GM12878 (cell line): ENCODE data around the gene CKS1B. TPM values are rescaled to one million over a fixed set of nuclear protein-coding genes. Genes with fewer than 3 reads are reported as not detected.

Experiments
- BACH1 ChIP-seq: fragments of 450-650 bp; IDR thresholded peaks from 2 replicates; pipeline ENCODE4 v1.6.1; 2017; ENCODE audit warnings: mild to moderate bottlenecking, borderline replicate concordance
- EGR1 ChIP-seq, 2 experiments: IDR thresholded peaks; 1 replicate in 1 of 2; 2 replicates in 1 of 2; pipeline ENCODE4 v1.6.1; 2011 to 2012; ENCODE audit warnings: low read depth in 2 of 2, low read length in 2 of 2, borderline replicate concordance in 1 of 2, mild to moderate bottlenecking in 1 of 2, moderate library complexity in 1 of 2
- GABPA ChIP-seq: IDR thresholded peaks from 2 replicates; pipeline ENCODE4 v1.6.1; 2014; ENCODE audit warnings: antibody characterized with exemption, low read depth, mild to moderate bottlenecking, inconsistent platforms
- HCFC1 ChIP-seq: fragments of 150-350 bp; IDR thresholded peaks from 2 replicates; pipeline ENCODE4 v1.6.1; 2014; ENCODE audit warnings: low read length
- HDAC2 ChIP-seq: fragments of 200-600 bp; sonication (generic); IDR thresholded peaks from 2 replicates; pipeline ENCODE4 v1.6.1; 2017
- NFIC ChIP-seq: IDR thresholded peaks from 2 replicates; pipeline ENCODE4 v1.6.1; 2012; ENCODE audit warnings: low read depth, mild to moderate bottlenecking, inconsistent platforms, low read length, moderate library complexity
- NFYA ChIP-seq: IDR thresholded peaks from 2 replicates; pipeline ENCODE4 v1.6.1; 2011; ENCODE audit warnings: low read depth, mild to moderate bottlenecking, low read length, improper control_type of control experiment, borderline replicate concordance
- NR2F1 ChIP-seq: fragments of 450-650 bp; conservative IDR thresholded peaks from 2 replicates; pipeline ENCODE4 v1.6.1; 2017; ENCODE audit warnings: mild to moderate bottlenecking
- PAX8 ChIP-seq: fragments of 450-650 bp; IDR thresholded peaks from 2 replicates; pipeline ENCODE4 v1.6.1; 2017; ENCODE audit warnings: mild to moderate bottlenecking, moderate library complexity
- PML ChIP-seq: IDR thresholded peaks from 2 replicates; pipeline ENCODE4 v1.6.1; 2012; ENCODE audit warnings: low read length, inconsistent platforms
- RB1 ChIP-seq: fragments of 450-650 bp; formaldehyde crosslinking; IDR thresholded peaks from 2 replicates; pipeline ENCODE4 v1.6.1; 2017; ENCODE audit warnings: mild to moderate bottlenecking, borderline replicate concordance
- SIN3A ChIP-seq: IDR thresholded peaks from 2 replicates; pipeline ENCODE4 v1.6.1; 2012; ENCODE audit warnings: low read depth, low read length, improper control_type of control experiment
- SP1 ChIP-seq: IDR thresholded peaks from one replicate; pipeline ENCODE4 v1.6.1; 2011; ENCODE audit warnings: low read depth, low read length
- SUPT20H ChIP-seq: IDR thresholded peaks from 2 replicates; pipeline ENCODE4 v1.6.1; 2011; ENCODE audit warnings: low read depth, mild to moderate bottlenecking, low read length, moderate library complexity, borderline replicate concordance; ENCODE audit not compliant: control insufficient read depth
- SUZ12 ChIP-seq: fragments of 200-600 bp; sonication (generic); IDR thresholded peaks from one replicate; pipeline ENCODE4 v1.6.1; 2018; ENCODE audit warnings: antibody characterized with exemption, mild to moderate bottlenecking; ENCODE audit not compliant: unreplicated experiment
- polyA plus RNA-seq, 11 experiments: library from polyadenylated mRNA; depleted of rRNA in 4 of 11; unstranded in 6 of 11; stranded (reverse) in 5 of 11; fragments of >200 nt; fragmentation: Nextera tagmentation in 4 of 11; fragmentation: Illumina TruSeq in 1 of 11; extraction: Ambion mirVana in 4 of 11; extraction: Trizol in 1 of 11; gene quantifications; 1 replicate in 1 of 11; 2 replicates in 10 of 11; pipeline versions ENCODE4 v1.2.1 to v1.2.3, GENCODE V29; 2011 to 2016; ENCODE audit warnings: inconsistent platforms in 2 of 11, missing spikeins in 2 of 11, low read depth in 1 of 11
- total RNA-seq, 4 experiments: library from RNA; depleted of rRNA in 3 of 4; stranded (reverse); fragments of >200 nt in 3 of 4; fragmentation: Illumina TruSeq in 1 of 4; extraction: Trizol in 1 of 4; gene quantifications; 2 replicates each; pipeline versions ENCODE4 v1.2.1 to v1.2.3, GENCODE V29; 2013 to 2021
- TF ChIP-seq, protein P1 (sequence below): fragments of 450-650 bp; IDR thresholded peaks from 2 replicates; pipeline ENCODE4 v1.6.1; 2017; ENCODE audit warnings: antibody characterized with exemption, mild to moderate bottlenecking, moderate library complexity
- TF ChIP-seq, protein P2 (sequence below): fragments of 450-650 bp; IDR thresholded peaks from 2 replicates; pipeline ENCODE4 v1.6.1; 2014; ENCODE audit warnings: mild to moderate bottlenecking
- TF ChIP-seq, protein P3 (sequence below): fragments of 450-650 bp; IDR thresholded peaks from 2 replicates; pipeline ENCODE4 v1.6.1; 2017; ENCODE audit warnings: mild to moderate bottlenecking, low read depth, inconsistent platforms; ENCODE audit not compliant: poor library complexity, severe bottlenecking
- TF ChIP-seq, protein P4 (sequence below): fragments of 450-650 bp; conservative IDR thresholded peaks from 2 replicates; pipeline ENCODE4 v1.6.1; 2017; ENCODE audit warnings: mild to moderate bottlenecking, moderate library complexity
- TF ChIP-seq, protein P5 (sequence below): fragments of 450-650 bp; IDR thresholded peaks from 2 replicates; pipeline ENCODE4 v1.6.1; 2016; ENCODE audit warnings: mild to moderate bottlenecking
- TF ChIP-seq, protein P6 (sequence below): IDR thresholded peaks from 2 replicates; pipeline ENCODE4 v1.6.1; 2012; ENCODE audit warnings: low read depth, low read length, improper control_type of control experiment

CKS1B gene
- total and polyA plus RNA-seq, 10 of the 15 experiments (the other 5 are each of a cell fraction or from before 2014, with no cell fraction given): 125 to 608 (median 364) TPM

DNA sequence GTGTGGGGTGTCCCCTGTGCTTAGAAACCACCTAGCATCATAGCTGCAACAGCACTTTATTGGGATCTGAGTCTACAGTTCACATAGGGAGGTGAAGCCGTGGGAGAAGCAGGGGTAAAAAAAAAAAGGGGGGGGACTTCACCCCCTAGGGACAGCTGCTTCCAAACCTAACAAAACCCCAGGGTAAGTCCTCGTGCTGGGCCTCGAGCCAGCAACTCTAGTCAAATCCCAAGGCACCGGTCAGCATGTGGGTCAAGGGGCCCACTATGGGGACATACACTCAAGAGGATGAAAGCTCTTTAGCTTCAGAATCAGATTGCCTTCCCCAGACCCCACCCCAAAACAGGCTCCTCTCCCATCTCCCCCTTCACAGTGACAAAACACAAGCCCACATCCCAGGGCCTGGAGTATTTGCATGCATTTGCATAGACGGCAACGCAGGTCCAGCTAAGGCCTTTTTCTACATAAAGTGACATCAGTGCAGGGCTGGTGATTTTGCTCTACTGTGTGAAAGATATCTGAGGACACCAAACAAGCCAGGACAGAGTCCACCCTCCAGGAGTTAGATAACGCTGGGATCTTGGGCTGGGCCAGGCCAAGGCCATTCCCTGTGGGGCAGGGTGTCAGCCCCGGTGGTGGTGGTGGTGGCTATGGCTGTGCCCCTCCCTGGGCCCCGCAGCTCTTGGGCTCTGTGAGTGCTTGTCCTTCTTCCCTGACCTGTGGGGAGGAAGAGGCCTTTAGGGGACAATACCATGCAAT, 29.9 kb upstream of the CKS1B start (continued):
- TF ChIP-seq, protein P1, sequence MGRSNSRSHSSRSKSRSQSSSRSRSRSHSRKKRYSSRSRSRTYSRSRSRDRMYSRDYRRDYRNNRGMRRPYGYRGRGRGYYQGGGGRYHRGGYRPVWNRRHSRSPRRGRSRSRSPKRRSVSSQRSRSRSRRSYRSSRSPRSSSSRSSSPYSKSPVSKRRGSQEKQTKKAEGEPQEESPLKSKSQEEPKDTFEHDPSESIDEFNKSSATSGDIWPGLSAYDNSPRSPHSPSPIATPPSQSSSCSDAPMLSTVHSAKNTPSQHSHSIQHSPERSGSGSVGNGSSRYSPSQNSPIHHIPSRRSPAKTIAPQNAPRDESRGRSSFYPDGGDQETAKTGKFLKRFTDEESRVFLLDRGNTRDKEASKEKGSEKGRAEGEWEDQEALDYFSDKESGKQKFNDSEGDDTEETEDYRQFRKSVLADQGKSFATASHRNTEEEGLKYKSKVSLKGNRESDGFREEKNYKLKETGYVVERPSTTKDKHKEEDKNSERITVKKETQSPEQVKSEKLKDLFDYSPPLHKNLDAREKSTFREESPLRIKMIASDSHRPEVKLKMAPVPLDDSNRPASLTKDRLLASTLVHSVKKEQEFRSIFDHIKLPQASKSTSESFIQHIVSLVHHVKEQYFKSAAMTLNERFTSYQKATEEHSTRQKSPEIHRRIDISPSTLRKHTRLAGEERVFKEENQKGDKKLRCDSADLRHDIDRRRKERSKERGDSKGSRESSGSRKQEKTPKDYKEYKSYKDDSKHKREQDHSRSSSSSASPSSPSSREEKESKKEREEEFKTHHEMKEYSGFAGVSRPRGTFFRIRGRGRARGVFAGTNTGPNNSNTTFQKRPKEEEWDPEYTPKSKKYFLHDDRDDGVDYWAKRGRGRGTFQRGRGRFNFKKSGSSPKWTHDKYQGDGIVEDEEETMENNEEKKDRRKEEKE: no peak
- TF ChIP-seq SP1 (no peak), PAX8 (no peak), SIN3A (no peak), GABPA (no peak), PML (no peak), HCFC1 (no peak), NFIC (no peak), BACH1 (no peak), HDAC2 (no peak), NR2F1 (no peak), SUZ12 (no peak), EGR1 (IDR thresholded peaks at IDR 0.05; ENCODE audit: borderline replicate concordance in 1 of 2, low read depth in 2 of 2, low read length in 2 of 2) (no peak), NFYA (no peak), RB1 (no peak), SUPT20H (no peak)
- TF ChIP-seq, protein P2, sequence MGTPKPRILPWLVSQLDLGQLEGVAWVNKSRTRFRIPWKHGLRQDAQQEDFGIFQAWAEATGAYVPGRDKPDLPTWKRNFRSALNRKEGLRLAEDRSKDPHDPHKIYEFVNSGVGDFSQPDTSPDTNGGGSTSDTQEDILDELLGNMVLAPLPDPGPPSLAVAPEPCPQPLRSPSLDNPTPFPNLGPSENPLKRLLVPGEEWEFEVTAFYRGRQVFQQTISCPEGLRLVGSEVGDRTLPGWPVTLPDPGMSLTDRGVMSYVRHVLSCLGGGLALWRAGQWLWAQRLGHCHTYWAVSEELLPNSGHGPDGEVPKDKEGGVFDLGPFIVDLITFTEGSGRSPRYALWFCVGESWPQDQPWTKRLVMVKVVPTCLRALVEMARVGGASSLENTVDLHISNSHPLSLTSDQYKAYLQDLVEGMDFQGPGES: no peak
- TF ChIP-seq, protein P3, sequence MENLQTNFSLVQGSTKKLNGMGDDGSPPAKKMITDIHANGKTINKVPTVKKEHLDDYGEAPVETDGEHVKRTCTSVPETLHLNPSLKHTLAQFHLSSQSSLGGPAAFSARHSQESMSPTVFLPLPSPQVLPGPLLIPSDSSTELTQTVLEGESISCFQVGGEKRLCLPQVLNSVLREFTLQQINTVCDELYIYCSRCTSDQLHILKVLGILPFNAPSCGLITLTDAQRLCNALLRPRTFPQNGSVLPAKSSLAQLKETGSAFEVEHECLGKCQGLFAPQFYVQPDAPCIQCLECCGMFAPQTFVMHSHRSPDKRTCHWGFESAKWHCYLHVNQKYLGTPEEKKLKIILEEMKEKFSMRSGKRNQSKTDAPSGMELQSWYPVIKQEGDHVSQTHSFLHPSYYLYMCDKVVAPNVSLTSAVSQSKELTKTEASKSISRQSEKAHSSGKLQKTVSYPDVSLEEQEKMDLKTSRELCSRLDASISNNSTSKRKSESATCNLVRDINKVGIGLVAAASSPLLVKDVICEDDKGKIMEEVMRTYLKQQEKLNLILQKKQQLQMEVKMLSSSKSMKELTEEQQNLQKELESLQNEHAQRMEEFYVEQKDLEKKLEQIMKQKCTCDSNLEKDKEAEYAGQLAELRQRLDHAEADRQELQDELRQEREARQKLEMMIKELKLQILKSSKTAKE: no peak
- TF ChIP-seq, protein P4, sequence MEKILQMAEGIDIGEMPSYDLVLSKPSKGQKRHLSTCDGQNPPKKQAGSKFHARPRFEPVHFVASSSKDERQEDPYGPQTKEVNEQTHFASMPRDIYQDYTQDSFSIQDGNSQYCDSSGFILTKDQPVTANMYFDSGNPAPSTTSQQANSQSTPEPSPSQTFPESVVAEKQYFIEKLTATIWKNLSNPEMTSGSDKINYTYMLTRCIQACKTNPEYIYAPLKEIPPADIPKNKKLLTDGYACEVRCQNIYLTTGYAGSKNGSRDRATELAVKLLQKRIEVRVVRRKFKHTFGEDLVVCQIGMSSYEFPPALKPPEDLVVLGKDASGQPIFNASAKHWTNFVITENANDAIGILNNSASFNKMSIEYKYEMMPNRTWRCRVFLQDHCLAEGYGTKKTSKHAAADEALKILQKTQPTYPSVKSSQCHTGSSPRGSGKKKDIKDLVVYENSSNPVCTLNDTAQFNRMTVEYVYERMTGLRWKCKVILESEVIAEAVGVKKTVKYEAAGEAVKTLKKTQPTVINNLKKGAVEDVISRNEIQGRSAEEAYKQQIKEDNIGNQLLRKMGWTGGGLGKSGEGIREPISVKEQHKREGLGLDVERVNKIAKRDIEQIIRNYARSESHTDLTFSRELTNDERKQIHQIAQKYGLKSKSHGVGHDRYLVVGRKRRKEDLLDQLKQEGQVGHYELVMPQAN: no peak
- TF ChIP-seq, protein P5, sequence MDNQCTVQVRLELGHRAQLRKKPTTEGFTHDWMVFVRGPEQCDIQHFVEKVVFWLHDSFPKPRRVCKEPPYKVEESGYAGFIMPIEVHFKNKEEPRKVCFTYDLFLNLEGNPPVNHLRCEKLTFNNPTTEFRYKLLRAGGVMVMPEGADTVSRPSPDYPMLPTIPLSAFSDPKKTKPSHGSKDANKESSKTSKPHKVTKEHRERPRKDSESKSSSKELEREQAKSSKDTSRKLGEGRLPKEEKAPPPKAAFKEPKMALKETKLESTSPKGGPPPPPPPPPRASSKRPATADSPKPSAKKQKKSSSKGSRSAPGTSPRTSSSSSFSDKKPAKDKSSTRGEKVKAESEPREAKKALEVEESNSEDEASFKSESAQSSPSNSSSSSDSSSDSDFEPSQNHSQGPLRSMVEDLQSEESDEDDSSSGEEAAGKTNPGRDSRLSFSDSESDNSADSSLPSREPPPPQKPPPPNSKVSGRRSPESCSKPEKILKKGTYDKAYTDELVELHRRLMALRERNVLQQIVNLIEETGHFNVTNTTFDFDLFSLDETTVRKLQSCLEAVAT: no peak
- TF ChIP-seq, protein P6, sequence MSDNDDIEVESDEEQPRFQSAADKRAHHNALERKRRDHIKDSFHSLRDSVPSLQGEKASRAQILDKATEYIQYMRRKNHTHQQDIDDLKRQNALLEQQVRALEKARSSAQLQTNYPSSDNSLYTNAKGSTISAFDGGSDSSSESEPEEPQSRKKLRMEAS: no peak
